Keratinocyte (primary cell): ENCODE data around the gene GZMH.

ENCODE experiments used
- EZH2 ChIP-seq: IDR thresholded peaks from one replicate; pipeline ENCODE4 v1.6.1; 2012; ENCODE audit warnings: inconsistent platforms, mild to moderate bottlenecking, low read length, moderate library complexity
- TF ChIP-seq, protein P1 (sequence below), 3 experiments: IDR thresholded peaks in 1 of 3; conservative IDR thresholded peaks in 1 of 3; optimal IDR thresholded peaks in 1 of 3; 2 replicates in 2 of 3; 3 replicates in 1 of 3; pipeline versions ENCODE3 to v1.5.1; 2011; ENCODE audit warnings: low read length in 3 of 3, mild to moderate bottlenecking in 3 of 3, moderate library complexity in 2 of 3, control low read depth in 1 of 3, inconsistent platforms in 1 of 3; ENCODE audit not compliant: insufficient read depth in 2 of 3; ENCODE audit errors: extremely low read depth in 1 of 3

DNA sequence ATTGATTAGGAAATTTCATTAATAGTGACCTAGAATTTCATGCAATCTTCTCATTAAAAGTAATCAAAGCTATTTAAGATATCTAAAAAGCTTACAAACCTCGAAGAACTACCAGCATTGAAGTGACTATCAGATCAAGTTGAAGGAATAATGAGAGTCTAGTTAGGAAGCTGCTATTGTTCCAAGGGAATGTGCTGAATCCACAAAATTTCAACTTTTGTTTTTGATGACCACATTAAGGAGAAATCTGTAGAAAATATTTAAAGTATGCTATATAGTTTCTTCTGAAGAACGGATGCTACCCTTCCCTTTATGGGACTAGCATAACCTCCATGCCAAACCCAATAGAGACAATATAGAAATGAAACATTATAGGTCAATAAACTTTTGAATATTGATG is 30.9 kb downstream of the GZMH start:
- TF ChIP-seq, protein P1, sequence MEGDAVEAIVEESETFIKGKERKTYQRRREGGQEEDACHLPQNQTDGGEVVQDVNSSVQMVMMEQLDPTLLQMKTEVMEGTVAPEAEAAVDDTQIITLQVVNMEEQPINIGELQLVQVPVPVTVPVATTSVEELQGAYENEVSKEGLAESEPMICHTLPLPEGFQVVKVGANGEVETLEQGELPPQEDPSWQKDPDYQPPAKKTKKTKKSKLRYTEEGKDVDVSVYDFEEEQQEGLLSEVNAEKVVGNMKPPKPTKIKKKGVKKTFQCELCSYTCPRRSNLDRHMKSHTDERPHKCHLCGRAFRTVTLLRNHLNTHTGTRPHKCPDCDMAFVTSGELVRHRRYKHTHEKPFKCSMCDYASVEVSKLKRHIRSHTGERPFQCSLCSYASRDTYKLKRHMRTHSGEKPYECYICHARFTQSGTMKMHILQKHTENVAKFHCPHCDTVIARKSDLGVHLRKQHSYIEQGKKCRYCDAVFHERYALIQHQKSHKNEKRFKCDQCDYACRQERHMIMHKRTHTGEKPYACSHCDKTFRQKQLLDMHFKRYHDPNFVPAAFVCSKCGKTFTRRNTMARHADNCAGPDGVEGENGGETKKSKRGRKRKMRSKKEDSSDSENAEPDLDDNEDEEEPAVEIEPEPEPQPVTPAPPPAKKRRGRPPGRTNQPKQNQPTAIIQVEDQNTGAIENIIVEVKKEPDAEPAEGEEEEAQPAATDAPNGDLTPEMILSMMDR (optimal IDR thresholded peaks at IDR 0.05 in 1 of 3, IDR thresholded peaks at IDR 0.05 in 1 of 3, conservative IDR thresholded peaks at IDR 0.05 in 1 of 3; ENCODE audit: extremely low read depth in 1 of 3, insufficient read depth in 2 of 3, low read length in 3 of 3) = no peak
- TF ChIP-seq EZH2 = no peak
